ENCODE data around the gene AGR2.

Gene AGR2

DNA sequence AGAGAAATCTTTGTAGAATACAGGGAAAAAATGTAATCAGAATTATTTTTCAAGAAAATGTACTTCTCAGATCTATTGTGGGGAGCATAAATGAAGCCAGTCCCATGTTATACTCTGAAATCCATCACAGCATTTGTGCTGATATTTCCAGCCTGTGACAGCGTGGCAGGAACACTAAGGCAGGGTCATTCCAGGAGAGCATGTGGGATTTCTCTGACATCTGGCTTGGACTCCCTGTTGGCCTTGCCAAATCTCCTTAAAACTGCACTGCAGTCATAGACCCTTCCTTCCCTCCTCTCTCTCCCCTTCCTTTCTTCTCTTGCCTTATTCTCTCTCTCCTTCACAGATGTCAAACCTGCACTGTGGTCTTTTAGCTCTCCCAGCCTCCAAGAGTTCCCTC lies 57.7 kb downstream of the AGR2 start:
- peak overlapping the region in 1 of 21 experiments; percentile 26 for H3K27ac ChIP-seq
- no peak overlapping the region for H3K4me3 ChIP-seq

- H3K27ac ChIP-seq: no peak overlapping the region
- no peak overlapping the region for H3K4me3 ChIP-seq
These were observed 59.2 kb downstream of the AGR2 start for GRCh38 chr7:16745645-16746044.

- no peak overlapping the region for H3K27ac ChIP-seq
These were observed 60.1 kb downstream of the AGR2 start for GRCh38 chr7:16744518-16745250.

GRCh38 chr7:16743236-16743635 lies 61.6 kb downstream of the AGR2 start:
- H3K27ac ChIP-seq: no peak overlapping the region
- no peak overlapping the region for H3K4me3 ChIP-seq

More at GRCh38 chr7:16744518-16745250, 60.1 kb downstream of the AGR2 start:
- no peak overlapping the region for H3K4me3 ChIP-seq

DNA sequence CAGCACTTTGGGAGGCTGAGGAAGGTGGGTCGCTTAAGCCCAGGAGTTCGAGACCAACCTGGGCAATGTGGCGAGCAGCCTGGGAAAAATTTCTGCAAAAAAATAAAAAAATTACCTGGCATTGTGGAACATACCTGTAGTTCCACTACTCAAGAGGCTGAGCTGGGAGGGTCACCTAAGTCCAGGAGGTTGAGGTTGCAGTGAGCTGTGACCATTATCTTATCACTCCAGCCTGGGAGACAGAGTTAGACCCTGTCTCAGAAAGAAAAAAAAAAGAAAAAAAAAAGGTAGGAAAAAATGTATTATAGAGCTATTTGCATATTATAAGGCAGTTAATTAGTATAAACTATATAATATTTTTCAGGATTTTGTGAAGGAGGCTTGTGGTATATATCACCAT lies 62.3 kb downstream of the AGR2 start:
- Histone ChIP-seq H3K27ac (no peak overlapping the region), H3K4me3 (no peak overlapping the region)
